Esophagus muscularis mucosa (tissue), 4 donors: Measurements from ENCODE around the gene ZYX.

Experiments used
- EP300 ChIP-seq: sonication (generic); formaldehyde crosslinking; IDR thresholded peaks from one replicate; pipeline ENCODE4 v1.6.1; 2017; ENCODE audit warnings: antibody characterized with exemption
- POLR2A ChIP-seq: fragments of 450-650 bp; IDR thresholded peaks from one replicate; pipeline ENCODE4 v1.6.1; 2017; ENCODE audit warnings: antibody characterized with exemption, moderate library complexity, mild to moderate bottlenecking, low read depth
- POLR2AphosphoS5 ChIP-seq, 2 donors: sonication (generic); formaldehyde crosslinking; IDR thresholded peaks; one replicate each; pipeline ENCODE4 v1.6.1; 2017; ENCODE audit warnings: antibody characterized with exemption in 2 of 2
- TF ChIP-seq, protein P1 (sequence below), 3 experiments: fragments of 200-600 bp in 2 of 3; fragments of 450-650 bp in 1 of 3; sonication (generic) in 2 of 3; IDR thresholded peaks; one replicate each; pipeline ENCODE4 v1.5.1; 2017 to 2019; ENCODE audit warnings: antibody characterized with exemption in 3 of 3, mild to moderate bottlenecking in 2 of 3, moderate library complexity in 1 of 3

DNA sequence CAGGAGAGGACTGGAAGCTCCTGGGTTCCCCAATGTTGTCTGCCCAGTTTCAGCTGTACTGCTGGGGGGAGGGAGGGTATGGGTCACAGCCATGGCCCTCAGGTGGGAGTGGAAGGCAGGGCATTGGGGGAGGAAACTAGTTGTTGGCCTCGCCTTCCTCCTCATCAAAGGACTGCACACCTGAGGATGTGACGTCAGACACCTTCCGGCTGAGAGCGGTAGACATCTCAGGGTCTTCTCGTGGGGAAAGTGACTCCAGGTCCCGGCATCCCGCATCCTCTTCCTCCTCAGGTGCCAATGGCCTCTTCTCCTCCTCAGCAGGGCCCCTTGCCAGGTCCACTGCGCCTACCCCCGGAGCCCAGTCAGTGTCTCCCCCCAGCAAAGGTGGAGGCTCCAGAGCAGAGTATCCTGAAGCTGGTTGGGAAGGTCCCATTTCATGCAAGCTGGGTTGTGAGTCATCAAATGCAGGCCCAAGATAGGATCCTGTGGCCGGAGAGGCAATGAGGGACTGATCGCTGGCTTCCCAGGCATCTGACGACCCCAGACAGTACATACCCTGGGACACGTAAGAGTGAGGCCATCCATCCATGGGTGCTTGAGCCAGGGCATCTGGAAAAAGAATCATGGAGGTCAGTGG is 24.6 kb upstream of the ZYX start:
- TF ChIP-seq, protein P1, sequence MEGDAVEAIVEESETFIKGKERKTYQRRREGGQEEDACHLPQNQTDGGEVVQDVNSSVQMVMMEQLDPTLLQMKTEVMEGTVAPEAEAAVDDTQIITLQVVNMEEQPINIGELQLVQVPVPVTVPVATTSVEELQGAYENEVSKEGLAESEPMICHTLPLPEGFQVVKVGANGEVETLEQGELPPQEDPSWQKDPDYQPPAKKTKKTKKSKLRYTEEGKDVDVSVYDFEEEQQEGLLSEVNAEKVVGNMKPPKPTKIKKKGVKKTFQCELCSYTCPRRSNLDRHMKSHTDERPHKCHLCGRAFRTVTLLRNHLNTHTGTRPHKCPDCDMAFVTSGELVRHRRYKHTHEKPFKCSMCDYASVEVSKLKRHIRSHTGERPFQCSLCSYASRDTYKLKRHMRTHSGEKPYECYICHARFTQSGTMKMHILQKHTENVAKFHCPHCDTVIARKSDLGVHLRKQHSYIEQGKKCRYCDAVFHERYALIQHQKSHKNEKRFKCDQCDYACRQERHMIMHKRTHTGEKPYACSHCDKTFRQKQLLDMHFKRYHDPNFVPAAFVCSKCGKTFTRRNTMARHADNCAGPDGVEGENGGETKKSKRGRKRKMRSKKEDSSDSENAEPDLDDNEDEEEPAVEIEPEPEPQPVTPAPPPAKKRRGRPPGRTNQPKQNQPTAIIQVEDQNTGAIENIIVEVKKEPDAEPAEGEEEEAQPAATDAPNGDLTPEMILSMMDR (IDR thresholded peaks at IDR 0.05): no peak
- no peak for TF ChIP-seq EP300
- TF ChIP-seq POLR2A: no peak
- TF ChIP-seq POLR2AphosphoS5 (IDR thresholded peaks at IDR 0.05): no peak
